Stimulated activated CD8-positive, alpha-beta memory T cell treated with anti-CD3 and anti-CD28 coated beads, Interleukin-12 subunit alpha, Interleukin-12 subunit beta, amount 100 ng/mL, for 4 hours (primary cell): ENCODE results near the gene MLLT6.

ENCODE experiments used
- DNase-seq: peaks from one replicate; pipeline ENCODE4 v3.0.0-alpha.2; 2020; ENCODE audit warnings: low read depth

Gene MLLT6

DNA sequence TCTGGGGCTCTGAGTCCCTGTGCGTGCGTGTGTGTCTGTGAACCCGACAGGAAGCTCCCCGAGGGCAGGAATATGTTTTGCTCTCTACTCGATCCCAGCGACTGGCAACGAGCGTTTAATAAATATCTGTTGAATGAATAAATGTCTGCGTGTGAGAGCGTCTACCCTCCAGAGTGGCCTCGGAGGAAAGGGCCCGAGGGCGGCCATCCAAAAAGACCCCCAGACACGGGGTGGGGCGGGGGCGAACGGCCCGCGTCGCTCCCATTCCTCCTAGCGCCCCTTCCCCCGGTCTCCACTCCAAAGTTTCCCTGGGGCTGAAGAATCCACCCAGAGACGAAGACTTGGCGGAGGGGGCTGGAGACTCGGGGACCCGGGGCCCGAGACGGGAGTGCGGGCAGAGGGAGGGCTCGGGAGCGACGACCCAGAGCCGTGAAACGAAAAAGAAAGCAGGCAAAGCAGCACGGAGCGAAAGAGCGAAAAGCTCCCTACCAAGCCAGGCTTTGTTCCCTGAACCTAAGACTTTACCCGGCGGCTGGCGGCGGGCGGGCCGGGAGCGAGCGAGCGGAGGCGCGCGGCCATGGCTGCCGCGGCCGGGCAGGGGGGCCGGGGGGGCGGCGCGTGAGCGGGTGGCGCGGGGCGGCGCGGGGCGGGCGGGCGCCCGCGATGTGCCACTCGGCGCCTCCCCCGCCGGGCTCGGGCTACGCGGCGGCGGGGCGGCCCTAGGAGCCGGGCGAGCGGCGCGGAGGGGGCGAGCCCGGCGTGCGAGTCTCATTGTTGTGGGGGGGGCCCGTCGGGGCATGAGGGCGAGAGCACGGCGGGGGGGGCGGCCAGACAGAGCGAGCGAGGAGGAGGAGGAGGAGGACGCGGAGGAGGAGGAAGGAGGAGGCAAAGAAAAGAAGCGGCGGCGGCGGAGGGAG is at the start of gene MLLT6:
Gene MLLT6, plus strand, starts transcription at position 668 of the 917 bp plus-strand sequence. CDS start 360 bp downstream, outside the sequence.
- peak; percentile 78 for DNase-seq

DNA sequence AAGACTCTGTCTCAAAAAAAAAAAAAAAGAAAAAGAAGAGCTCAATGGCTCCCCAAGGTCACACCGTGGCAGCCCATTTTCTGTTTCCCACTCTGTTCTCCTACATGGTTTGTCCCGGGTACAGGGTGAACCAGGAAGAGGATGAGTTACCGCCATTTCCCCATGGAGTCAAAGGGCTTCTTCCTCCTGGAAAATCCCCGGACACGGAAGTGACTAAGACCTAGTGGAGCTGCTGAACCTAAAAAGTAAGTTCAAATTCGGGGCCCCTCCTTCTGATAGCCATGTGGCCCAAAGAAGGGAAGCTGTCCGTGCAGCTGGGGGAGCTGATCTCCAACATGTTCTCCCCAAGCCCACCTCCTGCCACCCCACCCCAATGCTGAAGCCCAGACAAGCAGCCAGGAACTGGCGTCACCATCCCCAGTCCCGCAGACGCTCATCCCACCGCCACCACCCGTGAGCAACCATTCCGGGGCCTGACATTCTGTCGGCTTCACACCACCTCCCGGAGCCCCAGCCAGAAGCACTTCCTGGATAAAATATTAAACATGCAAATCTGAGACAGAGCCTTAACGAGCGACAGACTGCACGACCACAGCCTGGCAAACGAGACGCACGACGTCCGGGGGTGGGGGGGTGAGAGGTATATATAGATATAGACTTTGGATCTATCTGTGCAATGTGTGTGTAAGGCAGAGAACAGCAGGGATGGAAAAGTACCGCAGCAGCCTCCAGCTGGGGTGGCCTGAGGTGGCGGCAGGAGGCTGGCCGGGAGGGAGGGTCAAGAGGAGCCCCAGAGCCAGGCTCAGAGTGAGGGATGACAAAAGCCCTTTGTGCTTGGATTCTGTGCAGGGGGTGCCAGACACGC is 47.9 kb upstream of the MLLT6 start:
- DNase-seq = no peak

DNA sequence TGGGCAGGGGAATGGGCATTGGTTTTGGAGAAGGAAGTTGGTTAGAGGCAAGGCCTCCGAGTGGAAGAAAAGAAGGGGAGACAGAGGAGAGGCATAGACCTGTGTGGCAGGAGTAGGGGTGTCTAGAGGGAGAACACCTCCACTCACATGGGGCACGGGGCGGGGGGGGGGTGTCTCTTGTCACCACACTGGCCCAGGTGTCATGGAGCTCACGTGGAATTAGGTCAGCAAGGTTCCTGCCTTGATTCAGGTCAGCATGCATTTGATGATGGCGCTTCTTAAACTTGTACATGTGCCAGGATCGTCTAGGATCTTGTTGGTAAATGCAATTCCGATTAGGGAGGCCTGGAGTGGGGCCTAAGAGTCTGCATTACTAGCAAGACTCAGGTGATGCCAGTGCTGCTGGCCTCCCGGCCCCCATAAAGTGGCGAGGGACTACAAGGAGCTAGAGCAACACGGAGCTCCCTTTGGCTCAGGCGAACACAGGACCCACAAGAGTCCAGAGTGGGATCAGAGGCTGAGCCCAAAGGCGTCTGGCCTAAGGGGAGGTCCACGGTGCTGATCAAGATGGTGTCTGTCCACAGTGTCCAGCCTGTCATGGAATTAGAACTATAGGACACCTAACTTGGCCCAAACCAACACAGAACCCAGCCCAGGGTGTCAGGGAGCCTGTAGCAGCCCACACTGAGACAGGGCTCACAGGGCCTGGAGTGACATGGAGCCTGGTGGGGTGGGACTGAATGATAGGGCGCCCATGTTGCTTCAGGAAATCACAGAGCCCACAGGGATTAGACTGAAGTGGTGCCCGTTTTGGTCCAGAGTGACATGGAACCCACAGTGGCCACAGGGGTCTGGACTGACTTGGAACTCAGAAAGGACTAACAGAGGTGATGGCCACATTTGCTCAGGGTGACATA is 47.0 kb upstream of the MLLT6 start:
- no peak for DNase-seq

DNA sequence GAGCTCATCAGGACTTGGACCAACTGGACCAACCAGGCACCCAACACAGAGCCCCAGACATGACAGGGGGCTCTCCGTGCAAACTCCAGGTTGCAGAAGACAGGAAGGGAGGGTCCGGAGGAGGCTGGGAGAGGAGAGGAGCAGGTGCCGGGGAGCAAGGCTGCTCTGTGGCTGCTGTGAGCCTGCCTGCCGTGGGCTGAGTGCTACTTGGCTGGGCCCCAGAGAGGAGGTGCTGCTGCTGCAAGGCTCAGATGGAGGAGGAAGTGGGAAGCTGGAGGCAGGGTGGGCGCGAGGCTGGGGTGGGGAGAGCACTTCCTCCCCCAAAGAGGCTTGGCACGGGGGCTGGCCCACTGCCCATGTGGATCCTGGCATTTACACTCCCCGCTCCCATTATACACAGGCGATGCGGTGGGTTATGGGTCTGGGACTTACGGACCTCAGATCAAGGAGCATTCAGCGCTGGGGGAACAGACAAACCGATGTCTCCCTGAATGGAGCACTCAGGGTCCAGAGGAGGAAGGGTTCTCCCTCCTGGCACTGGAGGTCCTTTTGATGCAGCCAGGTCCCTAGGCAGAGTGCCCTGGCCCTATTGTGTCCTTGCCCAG is 46.2 kb upstream of the MLLT6 start:
- DNase-seq = no peak

DNA sequence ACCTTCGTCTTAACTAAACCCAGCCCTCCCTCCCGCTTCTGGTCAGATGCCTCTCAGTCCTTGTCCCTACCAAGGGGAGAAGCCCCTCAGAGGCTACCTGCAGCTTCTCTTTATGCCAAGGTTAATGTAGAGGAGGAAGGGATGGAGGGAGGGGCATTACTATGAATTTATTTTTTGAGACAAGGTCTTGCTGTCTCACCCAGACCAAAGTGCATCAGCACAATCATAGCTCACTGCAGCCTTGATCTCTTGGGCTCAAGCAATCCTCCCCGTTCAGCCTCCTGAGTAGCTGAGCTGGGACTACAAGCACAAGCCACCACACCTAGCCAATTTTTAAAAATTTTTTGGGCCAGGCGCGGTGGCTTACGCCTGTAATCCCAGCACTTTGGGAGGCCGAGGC is 45.7 kb upstream of the MLLT6 start:
- DNase-seq = no peak

DNA sequence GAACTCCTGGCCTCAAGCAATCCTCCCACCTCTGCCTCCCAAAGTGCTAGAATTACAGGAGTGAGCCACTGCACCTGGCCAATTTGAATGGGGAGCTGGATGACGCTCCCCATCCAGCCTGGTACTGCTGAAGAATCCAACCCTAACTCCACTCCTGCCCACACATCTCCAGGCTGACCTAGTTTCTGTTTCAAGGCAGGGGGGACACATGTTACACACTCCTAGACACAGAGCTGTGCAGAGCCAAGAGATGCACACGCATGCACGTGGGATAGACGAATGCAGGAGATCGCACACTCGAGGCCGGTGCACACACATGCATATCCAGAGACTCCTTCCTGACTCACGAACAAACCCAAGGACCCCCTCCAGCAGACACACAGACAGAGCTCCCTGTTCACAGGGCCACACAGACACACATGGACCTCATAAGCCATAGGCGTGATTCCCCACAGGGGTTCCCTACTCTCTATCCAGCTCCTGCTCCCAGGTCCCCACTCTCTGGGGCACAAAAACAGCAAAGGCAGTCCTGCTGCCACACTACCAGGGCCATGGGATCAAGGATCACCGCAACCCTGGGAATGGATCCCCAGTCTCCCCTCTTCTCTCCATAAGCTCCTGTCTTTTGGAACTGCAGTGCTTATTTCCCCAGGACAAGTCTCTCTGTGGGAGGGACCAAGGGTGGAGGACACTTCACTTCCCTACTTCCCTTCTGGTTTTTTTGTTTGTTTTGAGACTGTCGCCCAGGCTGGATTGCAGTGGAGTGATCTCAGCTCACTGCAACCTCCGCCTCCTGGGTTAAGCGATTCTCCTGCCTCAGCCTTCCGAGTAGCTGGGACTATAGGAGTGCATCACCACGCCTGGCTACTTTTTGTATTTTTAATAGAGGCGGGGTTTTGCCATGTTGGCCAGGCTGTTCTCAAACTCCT is 44.7 kb upstream of the MLLT6 start:
- no peak for DNase-seq

DNA sequence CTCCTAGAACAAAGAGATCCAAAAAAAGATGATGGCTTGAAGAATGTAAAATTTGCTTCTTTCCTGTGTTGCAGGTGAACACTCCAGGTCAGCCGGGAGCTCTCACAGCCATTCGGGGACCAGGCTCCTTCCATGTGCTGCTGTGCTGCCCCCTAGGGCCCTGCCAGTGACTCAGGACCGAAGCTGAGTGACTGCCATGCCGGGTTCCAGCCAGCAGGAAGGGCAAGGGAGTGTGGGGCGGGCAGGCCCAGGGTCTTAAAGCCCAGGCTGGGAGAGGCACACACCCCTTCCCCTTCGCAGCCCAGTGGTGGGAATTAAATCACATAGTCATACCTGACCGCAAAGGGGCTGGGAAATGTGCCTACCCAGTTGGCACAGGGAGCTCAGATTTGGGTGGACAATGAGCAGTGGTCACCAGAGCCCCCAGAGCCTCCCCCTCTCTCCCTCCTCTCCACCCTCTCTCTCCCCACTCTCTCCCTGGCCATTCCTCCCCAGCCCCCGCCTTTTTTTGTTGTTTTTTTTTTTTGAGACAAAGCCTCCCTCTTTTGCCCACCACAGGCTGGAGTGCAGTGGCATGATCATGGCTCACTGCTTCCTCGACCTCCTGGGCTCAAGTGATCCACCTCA is 41.8 kb upstream of the MLLT6 start:
- peak; percentile 17 for DNase-seq

DNA sequence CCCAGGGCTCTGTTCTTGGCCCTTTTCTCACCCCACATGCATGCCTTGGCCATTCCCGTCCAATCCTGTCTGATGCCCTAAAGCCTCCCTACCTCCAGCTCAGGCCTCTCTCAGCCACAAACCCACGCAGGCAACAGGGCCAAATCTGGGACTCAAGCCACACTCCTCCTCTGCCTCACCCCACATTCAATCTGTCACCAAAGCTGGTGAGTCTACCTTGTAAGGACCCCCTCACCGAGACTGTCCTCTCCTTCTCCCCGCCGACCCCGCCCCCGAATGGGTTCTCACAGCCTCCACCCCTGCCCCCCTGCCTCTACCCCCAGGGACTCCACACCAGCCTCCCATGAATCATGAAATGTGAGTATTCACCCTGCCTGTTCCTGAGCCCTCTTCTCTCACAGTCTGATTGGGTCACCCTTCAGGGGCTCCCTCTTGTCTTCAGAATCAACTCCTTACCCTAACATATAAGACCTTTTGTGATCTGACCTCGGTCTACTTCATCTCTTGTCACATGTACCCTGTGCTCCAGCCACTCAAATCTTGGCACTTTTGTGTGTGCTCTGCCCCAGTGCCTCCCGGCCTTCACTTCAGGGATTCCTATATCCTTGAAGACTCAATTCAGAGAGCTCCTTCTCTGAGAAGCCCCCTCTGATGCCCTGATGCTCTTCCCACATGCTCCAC is 41.0 kb upstream of the MLLT6 start:
- DNase-seq = no peak

DNA sequence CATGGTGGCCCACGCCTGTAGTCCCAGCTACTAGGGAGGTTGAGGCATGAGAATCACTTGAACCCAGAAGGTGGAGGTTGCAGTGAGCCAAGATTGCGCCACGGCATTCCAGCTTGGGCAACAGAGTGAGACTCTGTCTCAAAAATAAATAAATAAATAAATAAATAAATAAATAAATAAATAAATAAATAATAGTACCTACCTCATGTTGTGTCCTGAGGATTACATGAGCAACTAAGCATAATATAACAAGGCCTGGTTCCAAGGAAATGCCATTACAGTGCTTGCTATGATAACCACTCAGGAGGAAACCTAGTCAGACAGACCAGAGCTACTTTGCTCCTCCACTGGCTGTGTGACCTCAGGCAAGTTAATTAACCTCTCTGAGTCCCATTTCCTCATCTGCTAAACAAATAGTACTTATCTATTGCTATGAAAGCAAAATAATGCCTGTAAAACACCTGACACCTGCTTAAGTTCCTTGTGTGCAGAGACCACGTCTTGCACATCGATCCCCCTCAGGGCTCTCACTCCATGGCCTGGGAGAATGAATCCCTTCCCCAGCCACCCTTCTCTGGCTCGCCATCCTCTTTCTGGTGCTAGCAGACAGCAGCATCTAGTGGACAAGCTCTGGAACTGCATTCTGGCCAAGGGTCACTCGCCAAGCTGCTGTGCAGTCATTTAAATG is 37.8 kb upstream of the MLLT6 start:
- peak; percentile 34 for DNase-seq

DNA sequence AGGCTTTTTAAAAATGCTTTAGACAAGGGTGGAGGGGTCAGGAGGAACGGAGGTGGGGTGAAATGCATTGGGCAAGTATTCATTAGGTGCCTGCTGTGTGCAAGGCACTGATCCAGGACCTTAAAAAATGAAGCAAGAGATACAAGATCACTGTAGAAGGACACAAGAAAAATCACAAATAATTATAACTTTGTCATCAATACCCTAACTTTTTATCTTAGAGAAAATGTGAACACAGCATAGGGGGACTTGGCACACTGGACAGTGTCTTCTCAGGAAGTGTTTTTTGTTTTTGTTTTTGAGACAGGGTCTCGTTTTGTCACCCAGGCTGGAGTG is 37.3 kb upstream of the MLLT6 start:
- DNase-seq = no peak

DNA sequence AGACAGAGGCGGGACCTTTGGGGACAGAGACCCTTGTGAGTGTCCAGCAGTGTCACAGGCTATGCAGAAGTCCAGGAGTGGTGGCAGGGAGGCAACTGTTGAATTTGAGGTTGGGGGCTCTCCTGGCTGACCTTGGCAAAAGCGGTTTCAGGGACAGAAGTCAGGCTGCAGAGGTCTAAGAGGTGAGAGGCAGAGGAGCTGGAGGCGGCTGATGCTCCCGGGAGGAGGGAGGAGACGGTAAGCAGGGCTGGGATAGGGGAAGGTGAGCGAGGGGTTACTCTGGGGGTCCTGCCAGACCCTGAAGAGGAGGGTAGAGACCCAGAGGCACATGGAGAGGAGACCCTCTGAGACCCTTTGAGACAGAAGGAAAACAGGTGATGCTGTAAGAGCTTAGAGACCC is 35.6 kb upstream of the MLLT6 start:
- no peak for DNase-seq

DNA sequence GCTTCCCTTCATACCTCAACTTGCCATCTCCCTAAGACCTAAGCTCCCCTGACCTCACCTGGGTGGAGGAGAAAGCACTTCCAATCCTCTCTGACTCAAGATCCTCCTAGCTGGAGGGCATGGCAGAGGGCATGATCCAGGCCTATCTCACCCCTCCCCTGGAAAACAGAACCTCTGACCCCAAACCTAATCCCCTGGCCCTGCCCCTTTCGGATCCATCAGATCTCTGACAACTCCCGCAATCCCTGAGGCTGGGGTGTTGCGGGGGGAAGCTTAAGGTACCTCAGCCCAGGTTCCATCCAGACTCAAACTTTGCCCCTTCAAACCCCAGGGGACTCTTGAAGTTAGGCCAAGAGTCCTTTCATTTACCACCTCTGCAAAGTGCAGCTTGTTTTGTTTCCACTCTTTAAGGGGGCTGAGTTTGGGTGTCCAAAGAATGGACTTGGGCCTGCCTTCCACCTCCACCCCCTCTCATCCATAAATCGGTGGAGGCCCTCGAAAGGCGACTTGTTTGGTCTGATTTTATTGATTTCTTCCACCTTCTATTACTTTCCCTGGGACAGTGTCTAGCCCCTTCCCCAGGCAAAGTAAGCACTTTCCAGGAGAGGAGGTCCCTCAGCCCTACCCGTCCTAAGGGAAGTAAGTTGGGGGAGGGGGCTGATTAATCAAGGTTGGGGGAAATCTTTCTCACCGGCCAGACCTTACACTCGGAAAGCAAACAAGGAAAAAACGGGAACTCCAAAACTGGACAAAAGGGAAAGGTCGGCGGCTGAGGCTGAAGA is 32.9 kb upstream of the MLLT6 start:
- DNase-seq = no peak

DNA sequence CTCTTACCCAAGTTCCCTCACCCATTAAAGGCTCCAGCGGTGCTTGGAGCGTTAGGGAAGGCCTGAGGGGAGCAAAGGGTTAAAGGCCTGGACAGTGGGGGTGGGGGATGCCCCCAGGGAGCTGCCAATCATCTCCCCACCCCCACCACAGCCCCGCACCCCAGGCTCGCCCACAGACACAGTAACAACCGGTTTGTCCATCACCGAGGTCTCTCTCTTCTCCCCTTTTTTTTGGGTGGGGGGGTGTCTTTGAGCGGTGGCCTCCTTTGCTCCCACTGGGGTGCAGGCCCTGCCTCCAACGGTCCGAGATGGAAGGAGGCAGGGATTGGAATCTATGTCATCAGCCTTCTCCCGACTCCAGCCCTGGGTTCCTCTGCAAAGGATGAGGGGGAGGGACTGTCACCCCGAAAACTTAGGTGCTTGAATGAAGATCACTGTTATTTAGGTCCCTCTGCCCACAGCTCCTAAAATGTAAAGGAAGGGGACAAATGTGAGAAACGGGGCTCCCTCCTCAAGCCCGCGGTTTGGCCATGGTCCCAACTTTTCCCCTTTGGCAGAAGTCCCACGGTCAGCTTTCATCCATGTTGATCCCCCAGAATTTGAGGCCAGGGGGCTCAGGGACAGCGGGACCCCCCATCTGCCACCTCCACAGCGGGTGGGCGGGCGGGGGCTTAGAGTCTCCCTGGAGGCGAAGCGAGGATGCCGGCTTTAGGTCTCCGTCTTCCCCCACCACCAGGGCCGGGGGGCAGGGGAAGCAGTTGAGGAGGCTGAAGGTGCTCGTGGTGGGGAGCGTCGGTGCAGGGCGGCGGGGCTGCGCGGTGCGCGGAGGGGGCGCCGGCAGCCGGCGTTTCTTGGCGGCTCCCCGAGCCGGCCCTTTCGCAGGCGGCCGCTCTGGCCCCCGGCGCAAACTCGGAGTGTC is 32.0 kb upstream of the MLLT6 start:
- DNase-seq = no peak

DNA sequence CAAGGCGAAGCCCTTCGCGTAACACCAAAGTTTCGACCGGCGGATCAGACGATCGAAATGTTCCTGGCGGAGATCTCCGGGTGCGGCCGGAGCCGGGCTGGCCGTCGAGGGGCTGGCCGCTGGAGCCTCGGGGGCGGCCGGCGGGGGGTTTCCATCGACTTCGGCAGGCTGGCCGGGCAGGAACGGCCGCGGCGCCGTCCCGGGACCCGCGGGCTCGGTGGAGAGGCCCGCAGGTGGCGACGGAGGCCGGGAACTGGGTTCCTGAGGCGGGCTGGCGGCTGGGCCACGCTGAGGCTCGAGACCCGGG is 31.4 kb upstream of the MLLT6 start:
- no peak for DNase-seq

DNA sequence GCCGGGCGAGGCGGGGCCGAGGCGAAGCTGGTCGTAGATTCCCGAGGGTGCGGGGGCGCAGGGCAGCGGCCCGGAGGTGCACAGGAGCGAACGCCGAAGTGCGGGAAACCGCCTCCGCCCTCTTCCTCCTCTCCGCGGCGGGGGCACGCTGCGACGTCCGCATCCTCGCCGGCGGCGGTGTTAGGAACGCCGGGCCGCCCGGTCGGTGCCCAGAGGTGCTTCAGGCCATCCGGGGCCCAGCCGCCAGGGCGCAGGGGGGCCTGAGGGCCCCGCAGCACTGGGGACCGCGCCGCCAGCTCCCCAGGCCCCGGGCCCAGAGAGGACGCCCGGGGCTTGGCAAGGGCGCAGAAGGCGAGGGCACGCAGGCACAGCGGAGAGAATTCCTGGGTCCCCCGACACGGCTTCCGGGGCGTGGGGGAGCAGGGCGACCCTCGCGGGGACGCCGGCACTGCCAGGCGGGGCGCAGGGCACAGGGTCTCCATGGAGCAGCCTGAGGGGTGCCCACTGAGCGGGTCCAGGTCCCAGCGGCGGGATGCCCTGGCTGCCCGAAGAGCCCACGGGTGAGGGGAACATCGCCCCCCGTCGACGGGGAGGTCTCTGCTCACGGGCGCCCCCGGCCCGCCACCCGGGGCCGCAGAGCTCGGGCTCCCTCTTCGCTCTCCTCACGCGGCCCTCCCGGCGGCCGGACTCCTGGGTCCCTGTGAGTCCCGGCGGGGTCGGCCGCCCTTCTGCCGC is 30.9 kb upstream of the MLLT6 start:
- peak; percentile 27 for DNase-seq
